AG09309 (cell line): ENCODE data around the gene PYGM.

Experiments
- DNase-seq: peaks from one replicate; pipeline ENCODE4 v3.0.0-alpha.2; 2010; ENCODE audit warnings: low read depth
- H3K4me3 ChIP-seq: 2 replicates; pipeline ENCODE4 v1.5.1; 2011; ENCODE audit warnings: mild to moderate bottlenecking, low read depth, low read length, moderate library complexity; ENCODE audit not compliant: control insufficient read depth
- TF ChIP-seq, protein P1 (sequence below): IDR thresholded peaks from 2 replicates; pipeline ENCODE4 v1.5.1; 2011; ENCODE audit warnings: mild to moderate bottlenecking, low read depth, low read length, inconsistent platforms; ENCODE audit not compliant: insufficient read depth, control insufficient read depth; ENCODE audit errors: missing control alignments

PYGM gene

DNA sequence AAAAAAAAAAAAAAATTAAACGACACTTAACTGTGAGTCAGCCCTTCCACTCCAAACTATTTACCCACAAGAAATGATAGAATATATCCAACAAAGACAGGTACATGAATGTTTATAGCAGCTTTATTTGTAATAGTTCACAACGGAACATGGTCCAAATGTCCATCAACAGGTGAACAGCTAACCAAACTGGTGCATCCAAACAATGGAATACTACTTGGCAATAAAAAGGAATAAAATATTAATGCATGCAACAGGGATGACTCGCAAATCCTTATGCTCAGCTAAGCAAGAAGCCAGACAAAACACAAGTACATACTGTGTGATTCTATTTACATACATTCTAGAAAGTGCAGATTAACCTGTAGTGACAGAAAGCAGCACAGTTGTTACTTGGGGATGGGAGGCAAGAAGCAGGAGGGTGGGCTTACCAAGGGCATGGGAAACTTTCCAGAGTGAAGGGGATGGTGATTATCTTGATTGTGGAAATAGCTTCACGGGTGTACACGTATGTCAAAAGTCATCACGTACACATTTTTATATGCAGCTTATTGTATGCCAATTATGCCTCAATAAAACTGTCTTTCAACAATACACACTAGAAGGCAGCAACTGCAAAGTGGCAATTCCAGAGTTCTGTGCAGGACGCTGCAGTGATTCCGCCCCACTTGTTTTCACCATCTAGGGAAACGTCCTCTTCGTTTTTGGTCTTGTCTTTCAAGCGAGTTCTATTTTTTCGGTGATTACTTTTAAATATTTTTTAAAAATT lies 25.2 kb upstream of the PYGM start:
- TF ChIP-seq, protein P1, sequence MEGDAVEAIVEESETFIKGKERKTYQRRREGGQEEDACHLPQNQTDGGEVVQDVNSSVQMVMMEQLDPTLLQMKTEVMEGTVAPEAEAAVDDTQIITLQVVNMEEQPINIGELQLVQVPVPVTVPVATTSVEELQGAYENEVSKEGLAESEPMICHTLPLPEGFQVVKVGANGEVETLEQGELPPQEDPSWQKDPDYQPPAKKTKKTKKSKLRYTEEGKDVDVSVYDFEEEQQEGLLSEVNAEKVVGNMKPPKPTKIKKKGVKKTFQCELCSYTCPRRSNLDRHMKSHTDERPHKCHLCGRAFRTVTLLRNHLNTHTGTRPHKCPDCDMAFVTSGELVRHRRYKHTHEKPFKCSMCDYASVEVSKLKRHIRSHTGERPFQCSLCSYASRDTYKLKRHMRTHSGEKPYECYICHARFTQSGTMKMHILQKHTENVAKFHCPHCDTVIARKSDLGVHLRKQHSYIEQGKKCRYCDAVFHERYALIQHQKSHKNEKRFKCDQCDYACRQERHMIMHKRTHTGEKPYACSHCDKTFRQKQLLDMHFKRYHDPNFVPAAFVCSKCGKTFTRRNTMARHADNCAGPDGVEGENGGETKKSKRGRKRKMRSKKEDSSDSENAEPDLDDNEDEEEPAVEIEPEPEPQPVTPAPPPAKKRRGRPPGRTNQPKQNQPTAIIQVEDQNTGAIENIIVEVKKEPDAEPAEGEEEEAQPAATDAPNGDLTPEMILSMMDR = no peak
- DNase-seq = no peak
- H3K4me3 ChIP-seq = no peak overlapping the region

DNA sequence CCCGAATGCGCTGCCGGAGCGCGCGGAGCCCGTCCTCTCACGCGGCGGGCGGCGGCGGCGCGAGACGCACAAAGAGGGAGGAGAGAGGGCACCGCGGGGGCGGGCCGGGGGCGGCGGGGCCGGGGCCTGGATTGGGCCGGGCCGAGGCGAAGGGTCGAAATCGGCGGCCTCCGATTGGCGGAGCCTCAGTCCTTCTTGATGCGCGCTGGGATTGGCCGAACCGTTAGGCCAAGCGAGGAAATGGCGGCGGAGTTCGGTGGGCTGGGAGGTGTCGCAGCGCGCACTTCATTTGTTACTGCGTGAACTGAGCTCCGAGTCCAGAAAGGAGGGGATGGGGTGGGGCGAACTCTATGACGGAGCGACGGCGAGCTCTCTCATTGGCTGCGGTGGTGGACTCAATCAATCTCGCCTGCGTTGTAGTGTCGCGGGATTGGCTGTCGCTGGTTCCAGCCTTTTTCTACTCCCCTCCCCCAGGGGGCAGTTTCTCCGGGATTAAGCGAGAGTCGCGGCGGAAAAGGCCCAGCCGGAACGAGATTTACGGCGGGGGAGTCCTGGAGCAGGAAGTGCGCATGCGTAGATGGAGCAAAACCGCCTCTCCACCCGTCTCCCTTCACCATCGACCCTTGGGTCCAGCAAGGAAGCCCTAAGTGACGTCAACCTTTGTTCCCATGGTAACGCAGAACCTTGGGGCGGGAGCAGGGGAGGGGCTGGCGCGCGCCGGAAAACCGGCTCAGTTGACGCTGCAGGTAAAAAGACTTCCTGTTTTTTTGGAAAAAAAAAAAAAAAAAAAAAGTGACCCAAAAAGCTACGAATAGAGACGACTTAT lies 18.9 kb upstream of the PYGM start, which contains the start of gene SF1:
Gene SF1, minus strand, starts transcription at position 70 of the 826 bp plus-strand sequence. CDS start 150 bp downstream, outside the sequence.
- TF ChIP-seq, protein P1 = no peak
- peak within 1 kb of the TSS; percentile 89 for H3K4me3 ChIP-seq
- DNase-seq = peak; percentile 99

DNA sequence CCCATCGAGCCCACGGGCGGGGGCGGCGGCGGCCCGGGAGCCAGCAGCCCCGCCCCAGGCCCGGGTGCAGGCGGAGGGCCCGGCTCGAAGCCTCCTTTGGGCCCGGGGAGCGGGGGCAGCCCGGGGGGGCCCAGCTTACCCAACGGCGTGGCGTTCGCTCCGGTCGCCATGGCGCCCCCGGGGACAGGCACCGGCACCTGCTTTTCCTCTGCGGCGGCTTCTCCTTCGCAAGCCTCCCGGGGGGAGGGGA lies 18.4 kb upstream of the PYGM start:
- TF ChIP-seq, protein P1 = no peak
- peak overlapping the region; percentile 63 for H3K4me3 ChIP-seq

DNA sequence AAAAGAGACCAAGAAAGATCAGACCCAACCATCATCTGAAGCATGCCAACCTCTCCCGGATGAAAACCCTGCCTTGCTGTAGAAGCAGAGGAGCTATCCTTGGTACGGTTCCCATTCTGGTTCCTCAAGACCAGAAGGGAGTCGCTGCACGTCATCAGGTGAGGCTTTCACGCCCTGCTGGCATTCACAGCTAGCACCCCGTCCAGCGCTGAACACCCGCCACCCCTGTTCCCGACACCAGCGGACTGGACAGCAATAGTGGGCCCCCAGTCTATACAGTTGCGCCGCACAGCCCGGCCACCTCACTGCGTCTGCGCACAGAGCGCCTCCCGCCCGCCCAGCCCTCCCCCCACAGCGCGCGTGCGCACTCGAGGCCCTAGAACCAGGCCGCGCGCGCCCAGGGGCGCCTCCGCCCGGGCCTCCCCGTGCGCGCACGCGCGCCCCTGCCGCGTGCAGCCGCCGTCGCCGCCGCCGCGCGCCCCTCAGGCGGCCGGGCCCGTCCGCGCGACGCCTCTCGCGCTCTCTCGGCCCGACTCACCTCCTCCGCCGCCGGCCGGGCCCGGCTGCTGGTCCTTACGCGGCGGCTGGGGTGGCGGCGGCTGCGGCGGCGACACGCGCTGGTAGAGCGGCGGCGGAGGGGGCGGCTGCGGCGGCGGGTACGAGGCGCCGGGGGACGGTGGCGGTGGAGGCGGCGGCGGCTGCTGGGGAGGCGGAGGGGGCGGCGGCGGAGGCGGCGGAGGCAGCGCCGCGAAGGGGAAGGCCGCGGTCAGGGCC lies 17.9 kb upstream of the PYGM start:
- peak; percentile 39 for DNase-seq
- H3K4me3 ChIP-seq = peak overlapping the region; percentile 89
- TF ChIP-seq, protein P1 = no peak

More for the DNA sequence above, 18.4 kb upstream of the PYGM start:
- DNase-seq = no peak

DNA sequence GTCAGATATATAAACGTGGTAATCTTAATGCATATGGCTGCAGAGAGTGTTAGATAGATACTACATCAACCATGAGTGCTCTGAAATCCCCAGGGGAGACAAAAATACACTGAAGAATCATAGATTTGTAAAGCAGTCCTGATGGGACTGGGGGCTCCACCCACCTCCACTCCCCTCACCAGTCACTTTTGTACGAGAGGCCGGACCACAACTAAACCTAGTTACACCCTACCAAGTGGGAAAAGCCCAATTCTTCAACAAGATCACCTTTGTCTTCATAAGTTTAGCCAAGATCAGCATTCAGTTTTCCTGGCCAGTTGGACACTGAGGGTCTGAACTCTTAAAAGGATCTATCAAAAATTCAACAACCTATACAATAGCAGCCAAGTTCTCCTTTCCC lies 17.1 kb upstream of the PYGM start:
- TF ChIP-seq, protein P1 = no peak
- no peak for DNase-seq
- peak overlapping the region; percentile 89 for H3K4me3 ChIP-seq

DNA sequence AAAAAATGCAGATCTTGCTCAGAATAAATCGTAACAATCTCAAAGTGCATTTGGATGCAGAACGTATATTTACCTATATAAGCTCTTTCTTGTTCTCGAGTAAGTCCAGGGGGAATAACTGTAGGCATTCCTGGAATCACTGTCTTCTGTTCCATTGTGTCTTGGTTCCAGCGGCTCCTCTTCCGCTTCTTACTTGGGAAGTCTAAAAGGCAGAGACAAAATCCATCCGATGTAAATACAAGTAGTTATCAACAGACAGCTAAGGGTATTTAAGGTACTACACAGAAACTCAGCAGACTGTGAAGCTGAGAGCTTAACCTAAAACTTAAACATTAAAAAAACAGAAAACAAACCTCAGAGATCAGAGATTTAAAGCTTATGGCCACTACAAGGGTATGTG lies 16.7 kb upstream of the PYGM start:
- peak overlapping the region; percentile 89 for H3K4me3 ChIP-seq
- TF ChIP-seq, protein P1 = no peak
- DNase-seq = no peak
